ENCODE measurements around the gene HPDL.
A peak's percentile ranks its signal among the peaks of the same experiment; 100 is the strongest.
"Not testable (repeated sequence)": the region's sequence is repeated elsewhere in the genome, so short reads cannot be mapped to it uniquely, and the experiment has no call there.

HPDL gene

DNA sequence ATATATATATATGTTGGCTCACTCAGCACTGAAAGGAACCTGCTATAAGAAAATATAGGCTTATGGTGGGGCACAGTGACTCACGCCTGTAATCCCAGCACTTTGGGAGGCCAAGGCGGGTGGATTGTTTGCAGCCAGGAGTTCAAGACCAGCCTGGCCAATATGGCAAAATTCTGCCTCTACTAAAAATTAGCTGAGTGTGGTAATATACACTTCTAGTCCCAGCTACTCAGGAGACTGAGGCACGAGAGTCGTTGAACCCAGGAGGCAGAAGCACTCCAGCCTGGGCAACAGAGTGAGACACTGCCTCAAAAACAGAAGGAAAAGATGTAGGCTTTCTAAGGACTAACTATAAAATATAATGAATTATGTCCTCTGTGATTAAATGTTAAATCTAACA is 28.1 kb downstream of the HPDL start:
- no peak for DNase-seq

DNA sequence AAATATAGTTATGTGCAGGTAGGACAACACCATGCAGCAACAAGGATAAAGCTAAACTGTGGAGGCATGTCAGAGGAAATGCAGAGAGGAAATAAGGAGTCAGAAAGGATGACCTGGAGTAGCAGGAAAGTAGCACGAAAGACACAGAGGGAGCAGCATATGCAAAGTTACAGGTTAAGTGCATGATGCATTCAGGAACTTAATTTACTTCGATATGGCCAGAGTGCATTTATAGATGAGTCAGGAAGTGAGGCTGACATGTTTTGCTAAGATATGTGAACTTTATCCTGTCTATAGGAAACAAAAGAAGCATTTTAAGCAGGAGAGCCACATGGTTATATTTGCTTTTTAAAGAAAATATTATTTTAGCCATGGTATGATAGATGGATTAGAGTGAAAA is 29.0 kb downstream of the HPDL start:
- no peak for DNase-seq

DNA sequence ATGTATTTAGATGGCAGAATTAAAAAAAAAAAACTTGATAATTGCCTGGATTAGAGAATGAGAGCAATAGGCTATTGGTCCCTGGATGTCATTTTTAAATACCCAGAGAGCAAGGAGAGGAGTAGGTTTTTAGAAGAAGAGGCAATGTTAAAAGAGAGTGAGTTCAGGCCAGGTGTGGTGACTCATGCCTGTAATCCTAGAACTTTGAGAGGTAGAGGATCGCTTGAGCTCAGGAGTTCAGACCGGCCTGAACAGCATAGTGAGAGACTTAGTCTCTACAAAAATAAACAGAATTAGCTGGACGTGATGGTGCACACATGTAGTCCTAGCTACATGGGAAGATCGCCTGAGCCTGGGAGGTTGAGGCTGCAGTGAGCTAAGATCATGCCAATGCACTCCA is 29.5 kb downstream of the HPDL start:
- no peak for DNase-seq

DNA sequence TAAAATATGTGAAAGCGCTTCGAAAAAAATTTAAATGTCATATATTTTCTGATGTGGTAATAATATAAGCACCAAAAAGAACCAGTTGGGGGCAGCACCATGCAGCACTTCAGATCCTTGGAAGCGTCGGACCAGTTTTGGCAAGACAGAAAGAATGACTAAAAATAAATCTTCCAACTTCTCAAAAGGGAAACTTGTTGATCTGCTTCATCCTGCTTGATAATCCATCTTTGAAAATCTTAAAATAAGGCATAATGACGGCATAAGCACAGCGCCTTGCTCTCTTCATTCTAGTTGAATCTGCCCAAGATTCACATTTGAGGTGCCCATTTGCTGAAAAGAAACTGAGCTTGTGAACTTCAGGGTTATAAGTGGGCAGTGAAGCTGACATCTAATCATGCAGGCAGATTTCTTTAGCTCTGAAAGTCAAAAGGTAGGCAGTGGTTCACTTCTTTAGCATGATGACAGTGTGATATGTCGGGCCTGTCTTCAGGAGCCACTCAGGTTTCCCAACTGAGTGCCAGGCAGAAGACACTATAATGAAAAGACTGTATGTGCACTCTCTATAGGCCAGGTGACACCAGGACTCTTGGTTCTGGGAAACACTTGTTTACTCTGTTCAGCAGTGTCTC is 33.3 kb downstream of the HPDL start:
- DNase-seq: peak; percentile 41

DNA sequence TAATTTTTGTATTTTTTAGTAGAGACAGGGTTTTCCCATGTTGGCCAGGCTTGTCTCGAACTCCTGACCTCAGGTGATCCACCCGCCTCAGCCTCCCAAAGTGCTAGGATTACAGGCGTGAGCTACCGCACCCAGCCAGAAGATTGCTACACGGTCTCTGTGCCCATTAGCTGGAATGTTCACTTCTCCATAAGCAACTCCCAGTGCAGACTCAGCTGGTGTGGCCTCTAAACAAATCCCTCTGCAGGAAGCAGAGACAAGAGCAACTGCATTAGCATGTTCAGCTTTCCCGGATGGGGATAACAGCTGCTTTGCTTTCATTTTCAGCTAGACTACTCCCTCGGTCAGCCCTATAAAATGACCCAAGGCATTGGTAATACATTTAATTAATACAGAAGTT is 34.3 kb downstream of the HPDL start:
- DNase-seq: not testable (repeated sequence)

DNA sequence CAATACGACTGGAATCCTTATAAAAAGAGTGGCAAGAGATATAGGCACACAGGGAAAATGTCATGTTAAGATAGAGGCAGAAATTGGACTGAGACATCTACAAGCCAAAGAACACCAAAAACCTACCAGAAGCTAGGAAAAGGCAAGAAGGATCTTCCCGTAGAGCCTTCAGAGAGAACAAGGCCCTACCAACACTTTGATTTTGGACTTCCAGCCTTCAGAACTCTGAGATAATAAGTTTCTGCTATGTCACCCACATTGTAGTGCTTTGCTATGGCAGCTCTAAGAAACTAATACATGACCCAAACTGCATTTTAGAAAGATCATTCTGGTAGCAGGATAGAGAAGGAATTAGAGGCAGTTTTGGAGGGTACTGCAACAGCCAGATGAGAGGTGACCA is 37.6 kb downstream of the HPDL start:
- no peak for DNase-seq

DNA sequence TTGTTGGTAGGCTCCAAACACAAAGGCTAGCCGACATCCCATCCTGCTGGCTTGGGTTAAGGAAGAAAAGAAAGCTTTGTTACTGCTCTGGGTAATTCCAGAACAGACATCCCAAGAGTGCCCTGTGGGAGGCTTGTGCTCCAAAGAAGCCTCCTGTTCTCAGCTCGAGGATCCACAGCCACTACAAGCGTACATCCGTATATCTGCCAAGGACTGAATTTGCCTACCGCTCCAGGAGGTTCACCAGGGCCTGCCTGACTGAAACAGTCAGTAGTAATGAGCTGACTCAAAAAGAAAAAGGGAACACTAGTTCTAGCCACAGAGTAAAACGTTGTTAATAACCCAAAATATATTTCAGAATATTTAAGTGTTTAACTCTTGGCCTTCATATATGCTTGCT is 38.4 kb downstream of the HPDL start:
- no peak for DNase-seq

DNA sequence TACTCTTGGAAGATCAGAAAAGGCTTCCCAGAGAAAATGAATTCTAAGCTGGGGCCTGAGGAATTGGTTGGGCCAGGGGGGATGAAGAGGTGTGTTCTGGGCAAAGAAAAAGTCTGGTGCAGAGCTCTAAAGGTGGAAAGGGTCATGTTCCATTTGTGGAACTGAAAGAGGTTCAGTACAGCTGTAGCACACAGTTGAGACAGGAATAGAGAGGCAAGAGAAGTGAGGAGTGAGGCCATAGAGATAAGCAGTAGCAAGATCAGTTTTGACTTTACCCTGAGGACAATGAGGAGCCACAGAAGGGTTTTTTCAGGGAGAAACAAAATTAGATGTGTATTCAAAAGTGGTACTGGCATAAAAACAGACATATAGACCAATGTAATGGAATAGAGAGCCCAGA is 43.9 kb downstream of the HPDL start:
- DNase-seq: no peak

DNA sequence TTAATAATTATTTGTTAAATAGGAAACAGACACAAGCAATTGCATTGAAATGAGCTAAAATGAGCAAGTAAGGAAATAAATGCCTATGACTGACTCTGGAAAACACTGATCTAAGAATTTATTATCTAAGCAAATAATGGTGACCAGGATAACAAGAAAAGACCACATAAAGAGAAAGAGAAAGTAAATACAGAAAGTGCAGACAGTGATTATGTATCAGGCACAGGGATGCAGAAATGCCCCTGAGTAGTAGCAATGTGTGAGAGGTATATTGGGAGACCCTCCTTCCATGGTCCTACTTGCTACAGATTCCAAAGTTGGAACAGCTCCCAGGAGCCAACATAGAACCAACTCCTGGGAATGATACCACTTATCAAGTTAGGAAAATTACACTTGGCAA is 46.9 kb downstream of the HPDL start:
- DNase-seq: no peak

DNA sequence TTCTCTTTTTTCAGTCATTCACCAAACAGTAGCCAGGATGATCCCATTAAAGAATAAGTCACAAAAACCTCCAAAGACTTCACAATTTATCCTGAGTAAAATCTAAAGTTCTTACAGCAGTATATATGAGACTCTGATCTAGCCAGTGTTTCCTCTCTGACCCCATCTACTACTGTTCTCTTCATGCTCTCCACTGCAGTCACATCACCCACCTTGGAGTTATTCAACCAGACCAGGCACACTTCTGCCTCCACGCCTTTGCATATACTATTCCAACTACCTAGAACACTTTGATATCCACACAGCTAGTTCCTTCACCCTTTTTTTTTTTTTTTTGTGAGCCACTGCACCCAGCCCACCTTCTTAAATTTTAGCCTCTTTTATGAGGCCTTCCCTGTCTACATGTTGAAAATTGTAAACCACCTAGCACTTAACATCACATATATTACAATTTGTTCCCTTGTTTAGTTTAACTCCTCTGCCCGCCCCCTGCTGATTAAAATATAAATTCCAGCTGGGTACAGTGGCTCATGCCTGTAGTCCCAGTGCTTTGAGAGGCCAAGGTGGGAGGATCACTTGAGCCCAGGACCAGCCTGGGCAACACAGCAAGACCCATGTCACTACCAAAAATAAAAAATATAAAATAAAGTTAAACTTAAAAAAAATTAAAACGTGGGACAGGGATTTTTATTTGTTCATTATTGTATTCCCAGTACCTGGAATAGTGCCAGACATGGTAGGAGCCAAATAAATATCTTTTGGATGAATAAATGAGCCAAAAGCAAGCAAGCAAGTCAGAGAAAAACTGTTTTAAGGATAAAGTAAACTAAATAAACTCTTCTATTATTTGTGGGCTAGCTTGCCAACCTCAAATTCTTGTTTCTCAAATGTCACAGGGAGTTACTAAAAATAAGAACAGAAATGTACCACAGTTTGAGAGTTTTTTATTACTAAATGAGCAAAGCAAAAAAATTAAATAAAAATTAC is 48.7 kb downstream of the HPDL start:
- DNase-seq: no peak

DNA sequence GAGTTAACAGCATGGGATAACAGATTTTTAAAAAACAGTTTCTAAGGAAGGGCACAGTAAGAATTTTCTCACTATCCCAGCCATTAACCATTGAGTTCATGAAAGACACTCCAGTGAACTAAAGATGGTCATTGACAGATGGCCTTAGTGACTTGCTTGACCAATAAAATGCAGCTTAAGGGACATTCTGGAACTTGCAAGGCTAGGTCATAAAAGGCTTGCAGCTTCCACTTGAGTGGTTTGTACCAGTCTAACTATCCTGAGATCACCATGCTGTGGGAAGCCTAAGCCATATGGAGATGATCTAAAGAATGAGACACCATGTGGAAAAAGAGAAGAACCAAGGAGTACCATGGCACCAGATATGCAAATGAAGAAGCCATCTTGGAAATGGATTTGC is 51.5 kb downstream of the HPDL start:
- no peak for DNase-seq

Data from NCI-H1105 (cell line).